Measurements from ENCODE around the gene FRMD5.
"Not testable (repeated sequence)": the region's sequence is repeated elsewhere in the genome, so short reads cannot be mapped to it uniquely, and the experiment has no call there.

Gene FRMD5

GRCh38 chr15:44195151-44195740, at the start of gene FRMD5:
TSS of gene FRMD5 (minus strand) at chr15:44195271.
- DNase-seq, result peak; percentile 77

GRCh38 chr15:44243829-44244228, 48.8 kb upstream of the FRMD5 start:
- no peak for DNase-seq

- no peak for DNase-seq
Measured at GRCh38 chr15:44243141-44243540, 48.1 kb upstream of the FRMD5 start.

GRCh38 chr15:44231842-44232241, 36.8 kb upstream of the FRMD5 start:
- no peak for DNase-seq

- DNase-seq, result not testable (repeated sequence)
Measured at GRCh38 chr15:44229301-44229700, 34.2 kb upstream of the FRMD5 start.

- no peak for DNase-seq
Measured at GRCh38 chr15:44227584-44227983, 32.5 kb upstream of the FRMD5 start.

DNA sequence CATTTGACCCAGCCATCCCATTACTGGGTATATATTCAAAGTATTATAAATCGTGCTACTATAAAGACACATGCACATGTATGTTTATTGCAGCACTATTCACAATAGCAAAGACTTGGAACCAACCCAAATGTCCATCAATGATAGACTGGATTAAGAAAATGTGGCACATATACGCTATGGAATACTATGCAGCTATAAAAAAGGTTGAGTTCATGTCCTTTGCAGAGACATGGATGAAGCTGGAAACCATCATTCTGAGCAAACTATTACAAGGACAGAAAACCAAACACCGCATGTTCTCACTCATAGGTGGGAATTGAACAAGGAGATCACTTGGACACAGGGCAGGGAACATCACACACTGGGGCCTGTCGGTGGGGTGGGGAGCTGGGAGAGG, 31.9 kb upstream of the FRMD5 start:
- not testable (repeated sequence) for DNase-seq

DNA sequence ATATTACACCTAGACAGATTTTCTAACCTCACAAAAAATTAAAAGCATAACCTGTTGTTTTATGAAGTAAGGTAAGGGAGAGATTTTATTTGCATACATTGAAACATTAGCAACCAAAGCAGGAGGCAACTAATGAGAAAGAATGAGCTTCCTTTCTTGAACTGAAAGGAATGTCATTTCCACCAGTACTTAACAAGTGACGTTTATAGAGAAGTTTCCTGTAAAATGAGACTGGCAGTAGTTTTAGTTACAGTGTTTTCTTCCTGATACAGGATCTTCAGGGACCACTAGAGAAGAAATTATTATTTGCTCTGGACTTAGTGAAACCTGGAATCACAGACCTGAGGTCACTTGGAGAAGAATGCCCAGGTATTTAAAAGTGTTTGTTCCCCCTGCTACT, 27.4 kb upstream of the FRMD5 start:
- no peak for DNase-seq

GRCh38 chr15:44219073-44219472, 24.0 kb upstream of the FRMD5 start:
- DNase-seq, result no peak

GRCh38 chr15:44216958-44217357, 21.9 kb upstream of the FRMD5 start:
- no peak for DNase-seq

DNA sequence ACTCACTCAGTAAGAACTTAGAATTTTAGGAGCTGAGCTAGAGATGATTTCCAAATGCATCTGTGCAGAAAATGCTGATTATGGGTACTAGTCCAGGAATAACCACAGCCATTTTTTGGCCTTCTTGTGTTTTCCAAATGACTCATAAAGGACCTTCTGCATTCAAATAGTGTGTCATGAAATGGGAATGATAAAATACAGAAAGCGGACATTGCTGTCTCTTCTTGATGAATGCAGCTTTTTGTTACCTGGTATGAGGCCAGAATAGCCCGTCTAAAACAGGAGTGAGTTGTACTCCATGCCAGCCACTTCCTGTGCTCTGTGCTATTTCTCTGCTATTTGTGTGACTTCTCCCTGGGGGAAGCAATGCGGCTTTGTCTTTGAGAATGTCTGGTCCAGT, 20.5 kb upstream of the FRMD5 start:
- DNase-seq, result no peak

DNA sequence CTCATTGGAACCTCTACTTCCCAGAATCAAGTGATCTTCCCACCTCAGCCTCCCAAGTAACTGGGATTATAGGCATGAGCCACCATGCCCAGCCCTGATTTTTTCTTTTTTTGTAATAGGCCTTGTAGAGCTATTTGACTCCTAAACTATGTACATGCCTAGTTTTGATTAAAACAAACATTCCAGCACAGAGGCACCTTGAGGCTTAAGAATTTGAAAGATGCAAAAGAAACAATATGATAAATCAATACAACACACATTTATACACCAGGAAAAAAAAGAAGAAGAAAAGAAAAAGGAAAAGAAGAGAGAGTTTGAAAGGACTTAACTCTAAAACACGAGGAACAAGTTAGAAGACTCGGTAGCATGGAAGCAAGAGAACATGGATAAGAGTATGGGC, 13.9 kb upstream of the FRMD5 start:
- DNase-seq, result no peak

DNA sequence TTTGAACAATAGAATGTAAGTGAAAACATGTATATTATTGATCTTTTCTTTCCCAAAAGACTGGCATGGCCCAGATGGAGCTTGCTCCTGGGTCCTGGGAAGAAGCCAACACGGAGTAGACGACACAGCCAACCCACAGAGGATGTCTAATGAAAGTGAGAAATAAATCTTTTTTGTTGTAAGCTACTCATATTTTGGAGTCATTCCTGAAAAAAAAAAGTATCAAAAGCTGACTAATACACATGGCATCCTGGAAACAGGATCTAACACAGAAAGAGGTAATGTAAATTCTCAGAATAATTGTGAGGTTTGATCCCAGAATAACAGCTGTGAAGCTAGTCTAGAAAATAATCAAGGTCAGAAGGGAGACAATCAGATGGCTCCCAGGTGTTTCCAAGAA, 12.6 kb upstream of the FRMD5 start:
- DNase-seq, result no peak

DNA sequence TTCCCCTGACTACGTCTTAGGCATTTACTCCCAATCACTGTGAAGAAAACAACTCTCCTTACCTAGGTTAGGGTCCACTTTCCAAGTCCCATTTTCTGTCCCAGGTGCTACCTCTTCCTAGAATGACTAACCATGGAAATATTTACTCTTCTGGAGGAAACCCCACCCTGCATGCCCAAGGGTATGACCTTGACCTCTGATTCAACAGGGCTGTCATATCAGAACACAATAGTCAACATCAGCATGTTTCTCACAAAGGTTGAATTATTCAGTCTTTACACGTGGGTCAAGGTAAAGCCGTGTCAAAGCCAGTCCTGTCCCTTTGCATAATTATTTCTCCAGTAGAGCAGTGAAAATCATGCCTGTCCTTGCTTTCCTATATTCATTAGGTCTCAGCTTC, 4.3 kb upstream of the FRMD5 start:
- no peak for DNase-seq

- no peak for DNase-seq
Measured at GRCh38 chr15:44194323-44195150, 534 bp downstream of the FRMD5 start.

DNA sequence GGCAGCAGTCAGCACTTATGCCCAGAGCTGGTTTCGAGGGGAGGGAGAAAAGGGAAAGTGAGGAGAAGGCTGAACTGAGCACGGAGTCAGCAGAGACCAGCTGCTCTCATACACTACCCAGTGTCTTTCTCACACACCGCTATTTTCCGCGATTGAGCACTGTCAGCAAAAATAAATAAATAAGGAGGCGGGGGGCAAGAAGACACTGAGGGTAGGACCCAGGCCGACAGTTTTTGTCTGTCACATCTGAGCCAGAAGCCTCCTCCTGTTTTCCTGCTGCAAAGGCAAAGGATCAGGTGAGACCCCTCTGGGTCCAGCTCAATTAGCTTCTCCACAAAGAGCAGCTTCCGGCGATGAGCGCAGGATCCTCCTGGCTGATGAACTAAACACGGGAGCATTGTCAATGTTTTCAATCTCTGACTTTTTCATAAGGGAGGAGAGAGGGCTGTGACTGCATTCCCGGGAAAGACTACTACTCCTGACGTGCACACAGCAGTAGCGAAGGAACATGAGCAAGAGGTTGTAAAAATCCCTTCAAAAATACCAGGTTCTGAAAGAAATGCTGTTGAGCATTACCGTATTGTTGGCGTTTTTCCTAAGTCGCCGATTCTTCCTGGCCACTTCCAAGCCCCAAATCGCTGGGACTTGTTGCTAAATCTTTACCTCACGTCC, 1.3 kb downstream of the FRMD5 start:
- DNase-seq, result no peak

DNA sequence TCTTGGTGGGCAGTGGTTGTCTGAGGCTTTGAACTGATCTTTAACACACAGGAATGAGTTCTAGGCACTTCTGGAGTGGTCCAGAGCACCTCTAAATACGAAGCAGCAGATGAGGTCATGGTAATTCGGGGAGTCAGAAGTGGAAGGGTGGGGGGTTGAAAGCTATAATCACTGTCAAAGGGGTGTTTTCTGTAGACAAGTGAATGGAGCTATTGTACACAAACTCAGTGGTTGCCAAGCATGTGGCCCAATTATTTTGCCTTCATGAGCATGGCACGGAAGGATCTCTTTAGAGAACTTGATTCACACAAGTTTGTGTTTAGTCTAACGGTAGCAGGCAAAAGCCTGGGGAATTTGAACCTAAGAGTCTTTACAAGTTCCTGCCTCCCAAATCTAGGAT, 6.3 kb downstream of the FRMD5 start:
- no peak for DNase-seq

GRCh38 chr15:44186705-44187104, 8.4 kb downstream of the FRMD5 start:
- DNase-seq, result no peak

- DNase-seq, result no peak
Measured at GRCh38 chr15:44183363-44183762, 11.7 kb downstream of the FRMD5 start.

- DNase-seq, result no peak
Measured at GRCh38 chr15:44181410-44181809, 13.7 kb downstream of the FRMD5 start.

DNA sequence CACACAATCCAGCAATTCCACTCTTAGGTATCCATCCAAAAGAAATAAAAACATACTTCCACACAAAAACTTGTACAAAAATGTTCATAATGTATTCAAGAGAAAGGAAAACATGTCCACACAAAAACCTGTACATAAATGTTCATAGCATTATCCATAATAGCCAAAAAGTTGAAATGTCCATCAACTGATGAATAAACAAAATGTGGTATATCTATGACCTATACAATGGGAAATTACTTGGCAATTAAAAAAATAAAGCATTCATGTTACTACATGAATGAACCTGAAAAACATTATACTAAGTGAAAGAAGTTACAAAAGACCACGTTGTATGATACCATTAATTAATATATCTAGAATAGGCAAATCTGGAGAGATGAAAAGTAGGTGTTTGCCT, 17.9 kb downstream of the FRMD5 start:
- no peak for DNase-seq

GRCh38 chr15:44173813-44174212, 21.3 kb downstream of the FRMD5 start:
- DNase-seq, result no peak

DNA sequence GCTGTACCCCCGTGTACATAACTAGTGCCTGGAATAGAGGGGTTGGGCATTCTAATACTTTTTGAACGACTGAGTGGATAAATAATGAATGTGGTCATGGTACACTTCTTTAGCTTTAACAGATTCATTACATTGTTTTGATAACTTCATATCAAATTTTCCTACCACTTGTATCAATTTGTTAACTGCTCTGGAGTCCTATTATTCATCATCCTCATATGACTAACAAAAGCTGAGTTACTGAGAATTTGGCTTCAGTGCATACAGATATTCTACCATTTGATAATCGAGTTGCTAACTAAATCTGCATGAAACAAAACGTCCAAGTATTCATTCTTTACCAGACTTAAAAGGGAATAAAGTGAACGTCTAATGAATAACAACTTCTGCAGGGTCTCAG, 31.7 kb downstream of the FRMD5 start:
- no peak for DNase-seq

DNA sequence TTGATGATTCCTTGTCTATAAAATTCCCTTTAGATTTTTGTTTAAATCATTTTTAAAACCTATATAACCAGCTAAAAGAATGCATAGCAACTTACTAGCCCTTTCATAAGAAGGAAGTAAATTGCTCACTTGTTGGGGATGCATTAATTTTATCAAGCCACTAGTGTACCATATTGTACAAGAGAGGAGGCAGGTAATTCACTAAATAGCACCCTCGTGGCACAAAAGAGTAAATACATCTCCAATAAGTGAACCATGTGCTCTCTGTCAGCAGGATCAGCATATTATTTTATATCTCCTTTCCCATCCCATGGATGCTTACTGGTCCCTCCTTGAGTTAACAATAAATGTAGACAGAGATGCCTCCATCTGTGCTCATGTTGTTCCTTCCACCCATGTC, 34.3 kb downstream of the FRMD5 start:
- DNase-seq, result no peak

Data from GOT3 (cell line).